Colonic mucosa (tissue), 4 donors: Measurements from ENCODE around the gene AAMDC. TPM values are rescaled to one million over a fixed set of nuclear protein-coding genes. Genes with fewer than 3 reads are reported as not detected.
"Not testable (repeated sequence)": the region's sequence is repeated elsewhere in the genome, so short reads cannot be mapped to it uniquely, and the experiment has no call there.

Experiments
- DNase-seq: peaks from one replicate; pipeline ENCODE4 v3.0.0-alpha.2; 2020
- H3K27ac ChIP-seq: fragments of 200-600 bp; one replicate; pipeline ENCODE4 v1.8.0; 2021
- H3K27me3 ChIP-seq: fragments of 200-600 bp; one replicate; pipeline ENCODE4 v1.8.0; 2021
- H3K36me3 ChIP-seq: fragments of 200-600 bp; one replicate; pipeline ENCODE4 v1.8.0; 2021
- H3K4me1 ChIP-seq: fragments of 200-600 bp; one replicate; pipeline ENCODE4 v1.8.0; 2021; ENCODE audit warnings: mild to moderate bottlenecking
- H3K4me3 ChIP-seq: fragments of 200-600 bp; one replicate; pipeline ENCODE4 v1.8.0; 2021
- H3K9ac ChIP-seq, 2 donors: one replicate each; pipeline ENCODE4 v1.7.0; 2013; ENCODE audit warnings: control low read depth in 2 of 2, low read depth in 2 of 2, low read length in 2 of 2
- H3K9me3 ChIP-seq: fragments of 200-600 bp; one replicate; pipeline ENCODE4 v1.8.0; 2021
- intact Hi-C: fragments of 100-400 bp; cut with DNase I; formaldehyde crosslinking; loops from one replicate; pipeline ENCODE4 v1.14.1; 2022
- total RNA-seq, 2 donors: library from RNA; stranded (reverse); fragmentation: NEBNext Ultra II Directional in 1 of 2; extraction: Animal tissue kit (Norgen Biotek cat#: 25700) in 1 of 2; gene quantifications; one replicate each; pipeline ENCODE4 v1.2.1, GENCODE V29; 2021
- donor health status: healthy.
- donor health status: DM: no; HTN: no; CAD: no.
- donor health status: DM: no; HTN: no; CAD: no.

The AAMDC gene
- total RNA-seq, 2 donors from 2014 or later, result 12.9 to 20.0 TPM

DNA sequence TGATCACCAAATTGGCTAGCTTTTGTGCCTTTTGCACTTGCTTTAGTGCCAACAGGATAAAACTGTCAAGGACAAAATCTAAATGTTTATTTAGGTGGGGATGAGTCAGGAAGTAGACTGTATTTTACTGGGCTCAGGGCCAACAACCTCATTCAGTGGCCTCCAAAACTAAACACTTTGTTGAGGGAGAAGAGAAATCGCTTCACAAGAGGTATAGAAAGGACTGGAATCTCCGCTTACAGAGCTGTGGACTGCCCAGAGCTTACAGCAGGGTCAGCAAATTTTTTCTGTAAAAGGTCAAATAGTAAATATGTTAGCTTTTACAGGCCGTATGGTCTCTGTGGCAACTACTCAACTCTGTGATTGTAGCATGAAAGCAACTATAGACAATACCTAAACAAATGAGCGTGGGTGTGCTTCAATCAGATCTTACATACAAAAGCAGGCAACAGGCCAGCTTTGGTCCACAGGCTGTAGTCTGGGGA is 93.4 kb downstream of the AAMDC start:
- peak overlapping the region; percentile 18 for H3K27ac ChIP-seq
- intact Hi-C loops, H3K27me3 ChIP-seq, H3K4me1 ChIP-seq, H3K4me3 ChIP-seq, H3K9ac ChIP-seq, H3K36me3 ChIP-seq, H3K9me3 ChIP-seq: not testable (repeated sequence)
- peak; percentile 78 for DNase-seq

- H3K36me3 ChIP-seq, H3K9me3 ChIP-seq, intact Hi-C loops, H3K4me3 ChIP-seq, DNase-seq, H3K9ac ChIP-seq, H3K4me1 ChIP-seq, H3K27me3 ChIP-seq, H3K27ac ChIP-seq: not testable (repeated sequence)
Measured at GRCh38 chr11:77917713-77918112, 96.8 kb downstream of the AAMDC start.

Other genes with a start within 250 kb of the AAMDC start
- gene AQP11, start 231.2 kb upstream of the AAMDC start, total RNA-seq, result 1 to 10 TPM; 4.3 to 5.4 TPM
- 10 to 100 TPM; 81.0 to 81.6 TPM for gene CLNS1A, start 183.3 kb upstream of the AAMDC start, total RNA-seq
- gene RSF1, start 422 bp upstream of the AAMDC start, total RNA-seq, result 10 to 100 TPM; 36.7 to 68.2 TPM
- gene INTS4, start 173.5 kb downstream of the AAMDC start, total RNA-seq, result 10 to 100 TPM; 21.5 to 28.0 TPM
- gene KCTD14, start 202.1 kb downstream of the AAMDC start, total RNA-seq, result 10 to 100 TPM; 19.5 to 19.7 TPM
- under 1 TPM in 1 of 2 donors, not detected in 1; 0.61 TPM for gene THRSP, start 242.7 kb downstream of the AAMDC start, total RNA-seq